NCI-H187 treated with DMSO at 0.1 percent for 48 hours (cell line): ENCODE data around the gene PHEX.

ENCODE experiments used
- DNase-seq: peaks from one replicate; lab custom pipeline; 2025; lab: John Stamatoyannopoulos, UW

PHEX gene

GRCh38 chrX:22032084-22032483 lies at the start of gene PHEX:
Gene PHEX (plus strand): TSS chrX:22032325. CDS start chrX:22033006, 681 bp downstream.
- DNase-seq = no peak

DNA sequence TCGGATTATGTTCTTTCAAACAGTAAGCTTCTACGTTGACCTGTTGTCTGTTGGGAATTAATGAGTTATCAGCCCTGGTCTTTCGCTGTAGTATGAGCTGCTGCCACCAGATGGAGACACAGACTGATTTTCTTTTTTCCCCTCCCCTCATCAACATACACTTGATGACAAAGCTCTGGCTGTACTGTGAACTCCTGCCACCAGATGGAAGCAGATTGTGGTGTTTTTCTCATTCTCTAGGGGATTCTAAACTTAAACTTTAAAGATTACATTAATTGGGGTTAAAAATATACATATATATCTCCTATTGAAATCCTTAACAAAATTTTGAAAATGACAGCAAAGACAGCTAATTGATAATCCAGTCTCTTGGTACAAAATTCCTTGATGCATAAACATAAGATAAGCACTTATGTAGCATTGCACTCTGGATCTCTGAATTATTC lies 46.8 kb upstream of the PHEX start:
- peak; percentile 1 for DNase-seq

DNA sequence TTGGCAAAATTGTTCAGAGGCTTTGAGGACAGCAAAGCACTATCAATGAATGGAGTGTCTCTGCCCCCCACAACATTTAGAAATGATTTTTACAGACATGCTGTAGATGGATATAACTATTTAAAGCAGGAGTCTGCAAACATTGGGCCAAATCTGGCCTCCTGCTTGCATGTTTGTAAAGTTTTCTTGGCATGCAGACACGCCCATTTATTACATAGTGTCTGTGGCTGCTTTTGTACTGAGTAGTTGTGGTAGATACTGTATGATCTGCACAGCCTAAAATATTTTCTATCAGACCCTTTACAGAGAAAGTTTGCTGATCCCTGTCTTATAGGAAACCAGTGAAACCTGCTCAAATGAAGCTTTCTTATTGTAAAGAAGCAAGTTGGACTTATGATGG lies 45.5 kb upstream of the PHEX start:
- DNase-seq = no peak

DNA sequence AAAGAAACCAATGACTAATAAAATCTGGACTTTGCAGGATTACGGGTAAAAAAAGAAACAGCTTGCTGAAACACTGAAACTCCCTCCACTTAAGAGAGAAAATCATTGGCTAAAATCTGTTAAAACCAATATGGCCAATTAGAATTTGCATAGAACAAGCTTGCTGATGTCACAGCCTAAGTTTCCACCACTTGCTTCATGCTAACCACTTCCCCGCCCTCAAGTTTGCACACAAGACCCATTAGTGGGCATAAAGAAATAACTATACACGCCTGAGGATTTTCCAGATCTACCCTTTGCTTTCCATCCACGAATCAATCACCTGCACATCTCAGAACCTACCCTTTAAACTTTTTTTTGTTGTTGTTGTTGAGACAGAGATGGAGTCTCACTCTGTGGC lies 42.7 kb upstream of the PHEX start:
- DNase-seq = no peak

- DNase-seq = no peak
Measured at GRCh38 chrX:21990832-21991231, 41.3 kb upstream of the PHEX start.

- DNase-seq = no peak
Measured at GRCh38 chrX:21991504-21991903, 40.6 kb upstream of the PHEX start.

DNA sequence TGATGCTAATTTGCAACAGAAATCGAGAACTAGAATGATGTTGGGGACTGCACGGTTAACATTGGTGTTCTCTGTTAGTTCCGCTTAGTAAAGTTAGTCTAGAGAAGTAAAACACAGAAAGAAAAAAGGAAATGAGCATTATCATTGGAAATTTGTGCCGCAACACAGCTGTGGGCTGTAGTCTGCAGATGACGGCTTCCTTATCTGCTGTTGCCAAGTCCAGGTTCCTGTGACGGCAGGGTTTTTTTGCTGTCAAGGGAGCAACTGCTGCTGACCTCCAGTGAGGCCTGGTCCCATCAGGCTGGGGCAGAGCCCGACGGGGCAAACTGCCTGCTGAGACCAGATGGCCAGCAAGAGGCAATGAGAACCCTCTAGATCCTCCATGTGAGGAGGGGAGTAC lies 38.9 kb upstream of the PHEX start:
- no peak for DNase-seq

- no peak for DNase-seq
Measured at GRCh38 chrX:21996872-21997455, 35.2 kb upstream of the PHEX start.

- no peak for DNase-seq
Measured at GRCh38 chrX:21998037-21998436, 34.1 kb upstream of the PHEX start.

DNA sequence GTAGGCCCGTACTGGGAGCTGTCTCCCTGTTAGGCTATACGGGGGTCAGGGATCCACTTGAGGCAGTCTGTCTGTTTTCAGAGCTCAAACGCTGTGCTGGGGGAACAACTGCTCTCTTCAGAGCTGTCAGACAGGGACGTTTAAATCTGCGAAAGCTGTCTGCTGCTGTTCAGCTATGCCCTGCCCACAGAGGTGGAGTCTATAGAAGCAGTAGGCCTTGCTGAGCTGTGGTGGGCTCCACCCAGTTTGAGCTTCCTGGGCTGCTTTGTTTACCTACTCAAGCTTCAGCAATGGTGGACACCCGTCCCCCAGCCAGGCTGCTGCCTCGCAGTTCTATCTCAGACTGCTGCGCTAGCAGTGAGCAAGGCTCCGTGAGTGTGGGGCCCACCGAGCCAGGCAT lies 27.3 kb upstream of the PHEX start:
- DNase-seq = no peak

DNA sequence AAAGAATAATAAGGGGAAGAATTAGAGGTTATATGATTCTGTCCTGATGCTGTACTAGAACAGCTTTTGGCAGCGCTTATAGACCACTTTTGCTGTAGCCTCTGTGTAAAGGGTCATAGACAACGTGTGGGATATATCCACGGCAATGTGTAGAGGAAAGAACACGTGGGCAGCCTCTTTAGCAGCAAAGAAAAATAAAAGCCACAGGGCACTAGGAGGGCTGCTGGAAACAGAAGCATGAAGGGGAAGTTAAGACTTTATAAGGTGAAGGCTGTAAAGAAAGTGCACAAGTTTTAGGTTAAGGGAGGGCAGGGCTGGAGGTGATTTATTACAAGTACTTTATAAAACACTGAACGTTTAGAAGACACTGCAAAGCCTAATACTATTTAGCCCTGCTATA lies 20.1 kb upstream of the PHEX start:
- no peak for DNase-seq

DNA sequence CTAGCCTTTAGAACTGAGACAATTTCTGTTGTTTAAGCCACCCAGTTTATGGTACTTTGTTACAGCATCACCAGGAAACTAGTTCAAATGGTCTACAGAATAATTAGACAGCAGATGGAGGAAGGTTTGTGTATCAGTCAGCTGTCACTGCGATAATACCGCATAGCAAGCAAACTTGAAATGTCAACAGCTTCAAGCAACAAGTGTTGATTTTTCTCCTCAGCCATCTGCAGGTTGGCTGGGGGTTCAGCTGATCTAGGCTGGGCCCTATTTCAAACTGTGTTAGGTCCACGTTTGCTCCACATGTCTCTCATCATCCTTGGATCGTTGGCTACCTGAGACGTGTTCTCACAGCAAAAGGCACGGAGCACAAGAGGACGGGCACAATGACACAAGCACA lies 19.2 kb upstream of the PHEX start:
- DNase-seq = no peak

DNA sequence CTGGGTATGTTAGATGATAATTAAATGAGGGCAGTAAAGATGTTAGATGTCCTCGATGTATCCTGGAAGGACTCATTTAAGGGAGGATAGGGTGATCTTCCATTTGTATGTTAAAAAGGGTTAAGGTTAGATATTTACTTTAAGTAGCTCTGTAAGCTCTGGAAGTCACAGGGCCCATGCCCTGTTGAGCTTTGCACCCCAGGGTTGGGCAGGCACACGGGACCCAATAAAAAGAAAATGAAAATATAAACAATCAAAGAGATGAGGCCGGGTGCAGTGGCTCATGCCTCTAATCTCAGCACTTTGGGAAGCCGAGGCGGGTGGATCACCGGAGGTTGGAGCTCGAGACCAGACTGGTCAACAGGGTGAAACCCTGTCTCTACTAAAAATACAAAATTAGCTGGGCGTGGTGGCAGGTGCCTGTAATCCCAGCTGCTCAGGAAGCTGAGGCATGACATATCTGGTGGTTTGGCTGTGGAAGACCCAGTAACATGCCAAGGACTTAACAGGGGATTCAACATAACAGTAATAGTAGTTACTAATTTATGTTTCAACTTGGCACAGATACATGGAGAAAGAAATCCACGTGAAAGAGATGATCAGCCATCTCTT lies 16.9 kb upstream of the PHEX start:
- DNase-seq = no peak

DNA sequence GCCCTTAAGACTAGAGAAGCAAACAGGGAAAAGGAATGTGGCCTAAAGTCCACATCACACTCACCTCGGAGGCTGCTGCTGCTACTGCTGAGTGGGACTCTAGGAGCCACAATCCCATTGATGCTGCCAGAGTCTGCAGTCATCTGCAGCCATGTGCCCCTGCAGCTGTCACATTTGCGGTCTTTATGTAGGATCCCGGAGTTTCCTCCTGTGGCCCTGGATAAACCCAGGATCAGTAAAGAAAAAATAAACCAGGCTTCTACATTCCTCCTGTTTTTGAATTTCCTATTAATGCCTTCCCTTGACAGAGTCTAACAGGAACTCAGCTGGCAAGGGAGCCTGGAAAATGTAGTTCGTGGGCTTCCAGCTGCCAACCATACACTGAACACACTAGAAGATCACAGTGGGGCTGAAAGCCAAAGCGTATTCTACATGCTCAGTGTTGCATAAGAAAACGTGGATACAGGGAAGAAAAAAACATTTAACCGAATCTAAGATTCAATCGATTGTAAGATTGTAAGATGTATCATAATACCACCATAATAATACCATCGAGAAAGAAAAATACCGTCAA lies 10.3 kb upstream of the PHEX start:
- DNase-seq = no peak

- DNase-seq = no peak
Measured at GRCh38 chrX:22024577-22024976, 7.5 kb upstream of the PHEX start.

DNA sequence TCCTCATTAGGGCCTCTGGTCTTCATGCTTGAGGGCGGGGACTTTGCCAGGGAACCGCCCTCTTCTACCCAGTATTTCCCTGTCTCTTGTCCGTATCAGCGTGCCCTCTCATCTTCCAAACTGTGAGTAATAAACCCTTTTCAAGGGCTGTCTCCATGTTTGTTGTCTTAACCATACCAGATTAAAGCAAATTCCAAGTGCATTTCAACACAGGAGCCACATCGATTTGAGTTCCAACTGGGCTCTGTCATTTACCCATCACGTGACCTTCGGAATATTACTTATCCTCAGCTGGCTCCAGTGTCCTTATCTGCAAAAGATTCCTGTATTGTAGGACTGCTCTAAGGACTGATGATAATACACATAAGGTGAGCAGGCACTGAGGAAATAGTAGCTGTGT lies 6.4 kb upstream of the PHEX start:
- no peak for DNase-seq

- DNase-seq = no peak
Measured at GRCh38 chrX:22026731-22027130, 5.4 kb upstream of the PHEX start.

DNA sequence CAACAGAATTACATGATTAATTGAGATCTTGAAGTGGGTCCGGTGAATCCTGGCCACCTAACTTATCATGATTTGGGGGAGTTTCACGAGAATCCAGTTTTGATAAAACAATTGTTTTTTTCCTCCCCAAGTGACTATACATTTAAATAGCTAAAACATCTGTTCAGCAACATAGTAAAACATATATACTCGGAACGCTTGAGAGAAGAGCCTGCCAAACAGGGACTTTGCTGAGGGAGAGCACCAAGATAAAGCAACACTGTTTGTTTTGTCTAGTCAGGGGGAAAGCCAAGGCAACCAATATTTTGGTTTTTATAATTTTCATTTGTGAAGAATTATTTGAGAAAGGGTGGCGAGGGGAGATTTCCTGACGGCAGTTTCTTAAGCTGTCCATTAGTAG lies 381 bp downstream of the PHEX start:
- DNase-seq = no peak

DNA sequence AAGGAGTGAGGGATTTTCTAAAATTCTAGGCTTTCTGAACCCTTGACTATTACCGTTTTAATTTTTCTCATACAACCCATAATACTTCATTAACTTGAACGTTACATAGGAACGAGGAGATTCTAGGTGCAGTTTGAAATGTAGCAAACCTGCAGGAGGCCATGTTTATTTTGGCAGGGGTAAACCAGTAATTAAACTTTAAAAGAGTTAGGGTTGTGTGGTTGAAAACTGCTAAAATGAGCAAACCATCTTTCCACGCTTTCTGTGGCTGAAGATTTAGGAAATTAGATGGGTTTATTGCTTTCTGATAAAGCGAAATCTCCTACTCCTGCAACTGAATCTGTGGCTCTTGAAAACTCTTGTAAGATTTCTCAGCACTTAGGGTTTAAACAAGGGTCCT lies 1.7 kb downstream of the PHEX start:
- no peak for DNase-seq

- no peak for DNase-seq
Measured at GRCh38 chrX:22035236-22035635, 3.1 kb downstream of the PHEX start.

GRCh38 chrX:22037225-22037624 lies 5.1 kb downstream of the PHEX start:
- no peak for DNase-seq

DNA sequence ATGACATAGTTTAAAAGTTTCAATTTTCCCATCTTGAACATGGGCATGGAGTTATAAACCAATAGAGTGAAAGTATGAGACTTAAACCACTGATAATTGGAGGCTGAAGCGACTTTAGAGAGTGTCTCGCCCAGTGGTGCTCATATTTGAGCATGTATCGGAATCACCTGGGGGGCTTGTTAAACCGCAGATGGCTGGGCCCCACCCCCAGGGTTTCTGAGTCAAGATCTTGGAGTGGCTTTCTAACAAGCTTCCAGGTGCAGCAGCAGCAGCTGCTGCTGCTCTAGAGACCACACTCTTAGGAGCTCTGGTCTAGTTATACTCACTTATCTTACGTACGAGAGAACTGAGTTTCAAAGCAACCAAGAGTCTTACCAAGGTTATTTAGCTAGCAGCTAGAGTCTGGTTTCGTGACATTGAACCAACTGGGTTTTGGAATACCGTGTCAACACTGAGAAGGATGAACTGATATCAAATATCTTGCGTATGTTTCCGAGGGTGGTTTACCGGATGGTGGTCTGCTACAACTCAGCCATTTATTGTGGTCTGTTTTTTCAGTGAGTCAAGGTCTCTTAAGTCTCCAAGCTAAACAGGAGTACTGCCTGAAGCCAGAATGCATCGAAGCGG lies 5.9 kb downstream of the PHEX start:
- DNase-seq = no peak

DNA sequence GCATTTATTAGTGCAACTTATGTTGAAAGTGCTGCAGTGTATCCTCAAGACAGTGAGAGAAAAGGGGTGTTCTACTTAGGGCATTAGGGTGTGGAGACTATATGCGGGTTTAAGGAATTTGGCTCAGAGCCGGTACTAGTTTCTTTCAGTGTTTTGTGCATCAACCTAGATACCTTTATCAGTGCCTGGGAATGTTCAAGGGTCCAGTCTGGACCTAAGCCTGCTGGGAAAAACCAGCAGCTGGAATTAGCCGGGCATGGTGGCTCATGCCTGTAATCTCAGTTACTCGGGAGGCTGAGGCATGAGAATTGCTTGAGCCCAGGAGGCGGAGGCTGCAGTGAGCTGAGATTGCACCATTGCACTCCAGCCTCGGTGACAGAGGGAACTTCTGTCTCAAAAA lies 7.4 kb downstream of the PHEX start:
- no peak for DNase-seq

GRCh38 chrX:22040184-22040583 lies 8.1 kb downstream of the PHEX start:
- no peak for DNase-seq
